Activated T-cell treated with anti-CD3 and anti-CD28 coated beads, Interleukin-2, amount 50 U/mL, for 72 hours (primary cell): Measurements from ENCODE around the gene MLYCD. TPM values are rescaled to one million over a fixed set of nuclear protein-coding genes. Genes with fewer than 3 reads are reported as not detected.

Experiments
- ATAC-seq, 2 donors: fragments of 150-1000 bp; cut with Tn5 transposase; replicated peaks in 1 of 2; 2 replicates each; pipeline ENCODE4 v1.10.0; 2021; ENCODE audit warnings: moderate library complexity in 2 of 2, mild to moderate bottlenecking in 1 of 2
- DNase-seq, 2 donors: peaks; one replicate each; pipeline ENCODE4 v3.0.0; 2021 to 2022; ENCODE audit warnings: mixed read lengths in 1 of 2
- H3K27ac Mint-ChIP-seq: one replicate; pipeline ENCODE4 v1.8.0; 2022; ENCODE audit warnings: mild to moderate bottlenecking, moderate library complexity, mixed read lengths
- H3K27me3 Mint-ChIP-seq: one replicate; pipeline ENCODE4 v1.8.0; 2022; ENCODE audit warnings: low read depth, mixed read lengths
- H3K36me3 Mint-ChIP-seq, 2 donors: one replicate each; pipeline ENCODE4 v1.8.0; 2022; ENCODE audit warnings: mixed read lengths in 2 of 2, mild to moderate bottlenecking in 1 of 2; ENCODE audit not compliant: insufficient read depth in 2 of 2
- H3K4me1 Mint-ChIP-seq: one replicate; pipeline ENCODE4 v1.8.0; 2022; ENCODE audit warnings: low read depth, mixed read lengths
- H3K4me3 Mint-ChIP-seq, 2 donors: one replicate each; pipeline ENCODE4 v1.8.0; 2022; ENCODE audit warnings: mild to moderate bottlenecking in 2 of 2, mixed read lengths in 2 of 2, moderate library complexity in 2 of 2
- H3K9me3 Mint-ChIP-seq, 2 donors: one replicate each; pipeline ENCODE4 v1.8.0; 2022; ENCODE audit warnings: mixed read lengths in 2 of 2
- total RNA-seq, 2 donors: library from RNA; stranded (reverse); gene quantifications; one replicate each; pipeline ENCODE4 v1.2.3, GENCODE V29; 2022

The MLYCD gene
- total RNA-seq, 2 donors from 2014 or later, result 4.6 to 5.2 TPM

DNA sequence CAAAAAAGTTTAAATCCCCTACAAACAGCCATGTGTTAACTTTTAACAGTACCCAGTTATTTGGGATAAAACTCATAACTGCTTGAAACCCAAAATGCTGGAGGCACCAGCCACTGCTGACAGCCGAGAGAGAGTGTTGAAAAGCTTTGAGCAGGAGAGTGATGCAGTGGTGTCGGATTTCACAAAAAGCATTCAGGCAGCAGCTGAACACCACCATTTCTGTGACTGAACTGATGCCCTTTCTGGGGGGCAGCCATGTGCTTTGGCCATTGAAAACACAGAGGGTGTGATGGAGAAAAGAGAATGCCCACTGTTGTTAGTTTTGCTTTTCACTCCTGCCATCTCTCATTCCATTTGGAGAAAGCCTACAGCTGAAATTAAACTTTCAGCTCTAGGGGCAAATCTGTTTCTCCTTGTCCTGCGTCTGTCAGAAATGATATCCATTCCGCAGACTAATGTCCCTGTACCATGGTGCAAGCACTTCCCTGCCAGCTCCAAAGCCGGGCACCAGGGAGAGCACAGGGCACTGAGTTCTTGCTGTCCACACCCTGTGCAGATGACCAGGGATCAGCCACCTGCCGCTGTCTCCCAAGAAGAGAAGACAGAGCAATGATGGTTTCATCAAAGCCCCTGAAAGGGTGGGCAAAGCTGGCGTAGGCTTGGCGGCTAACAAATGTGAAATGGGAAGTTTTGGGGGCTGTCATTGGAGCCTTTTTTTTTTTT, 16.6 kb upstream of the MLYCD start:
- DNase-seq, result no peak
- Mint-ChIP-seq H3K4me1 (no peaks in the 10 kb centered on the region), H3K27me3 (no peaks in the 10 kb centered on the region), H3K36me3 (no peaks in the 10 kb centered on the region), H3K9me3 (no peaks in the 10 kb centered on the region), H3K4me3 (no peak overlapping the region), H3K27ac (no peak overlapping the region)
- ATAC-seq, result no peak

DNA sequence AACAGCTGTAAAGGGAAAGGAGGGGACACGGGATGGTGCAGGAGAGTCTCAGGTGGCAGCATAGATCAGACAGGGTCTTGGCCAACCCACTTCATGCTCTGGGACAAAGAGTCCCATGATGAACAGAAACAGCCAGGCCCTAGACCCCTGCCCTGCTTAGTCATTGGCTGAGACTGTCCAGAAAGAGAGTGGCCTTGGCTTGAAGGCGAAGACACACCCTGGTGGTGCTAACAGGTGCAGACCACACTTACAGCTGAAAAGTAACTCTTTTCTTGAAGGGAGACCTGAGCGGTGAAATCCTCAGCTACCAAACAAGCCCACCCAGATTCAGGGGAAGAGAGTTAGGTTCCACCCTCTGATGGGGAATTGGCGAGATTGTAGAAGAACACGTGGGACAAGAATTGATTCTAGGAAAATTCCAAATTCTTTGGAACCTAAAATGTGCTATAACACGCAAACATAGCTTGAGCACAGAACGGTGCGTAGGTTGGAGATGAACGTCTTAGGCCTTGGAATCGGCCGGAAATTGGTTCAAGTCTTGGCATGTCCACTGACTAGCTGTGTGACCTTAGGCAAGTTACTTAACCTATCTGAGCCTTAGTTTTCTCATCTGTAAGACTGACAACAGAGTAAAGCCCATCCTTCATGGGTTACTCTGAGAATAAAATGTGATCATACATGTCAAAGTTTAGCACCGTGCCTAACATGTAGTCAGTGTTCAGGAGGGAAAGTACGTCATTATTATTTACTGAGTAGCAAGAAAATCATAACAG, 12.5 kb upstream of the MLYCD start:
- H3K4me3 Mint-ChIP-seq, result no peak overlapping the region
- no peaks in the 10 kb centered on the region for H3K4me1 Mint-ChIP-seq
- H3K27me3 Mint-ChIP-seq, result no peaks in the 10 kb centered on the region
- no peak overlapping the region for H3K27ac Mint-ChIP-seq
- ATAC-seq (no peak), DNase-seq (no peak)
- H3K36me3 Mint-ChIP-seq, result no peaks in the 10 kb centered on the region
- no peaks in the 10 kb centered on the region for H3K9me3 Mint-ChIP-seq

DNA sequence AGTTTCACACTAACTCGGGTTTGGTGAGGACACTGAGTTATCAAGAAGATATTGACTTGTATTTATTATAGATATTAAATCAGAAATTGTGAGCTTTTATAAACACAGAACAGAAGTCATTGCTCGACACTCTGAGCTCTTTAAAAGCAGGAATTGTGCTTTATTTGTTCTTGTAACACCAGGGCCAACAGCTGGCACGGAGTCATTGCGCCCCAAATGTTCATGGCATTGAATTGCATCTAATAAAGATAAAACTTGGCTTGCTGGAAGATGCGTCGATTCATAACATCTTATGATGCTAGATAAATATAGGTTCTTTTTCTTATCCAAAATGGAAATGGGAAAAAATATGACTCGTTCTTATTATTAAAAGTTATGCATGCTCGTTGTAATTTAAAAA, 11.8 kb upstream of the MLYCD start:
- Mint-ChIP-seq H3K9me3 (peaks cover 0 to 2% of the 10 kb centered on the region in 2 donors), H3K4me1 (no peaks in the 10 kb centered on the region), H3K27me3 (no peaks in the 10 kb centered on the region), H3K36me3 (no peaks in the 10 kb centered on the region), H3K4me3 (no peak overlapping the region), H3K27ac (no peak overlapping the region)
- ATAC-seq, result no peak
- DNase-seq, result no peak

DNA sequence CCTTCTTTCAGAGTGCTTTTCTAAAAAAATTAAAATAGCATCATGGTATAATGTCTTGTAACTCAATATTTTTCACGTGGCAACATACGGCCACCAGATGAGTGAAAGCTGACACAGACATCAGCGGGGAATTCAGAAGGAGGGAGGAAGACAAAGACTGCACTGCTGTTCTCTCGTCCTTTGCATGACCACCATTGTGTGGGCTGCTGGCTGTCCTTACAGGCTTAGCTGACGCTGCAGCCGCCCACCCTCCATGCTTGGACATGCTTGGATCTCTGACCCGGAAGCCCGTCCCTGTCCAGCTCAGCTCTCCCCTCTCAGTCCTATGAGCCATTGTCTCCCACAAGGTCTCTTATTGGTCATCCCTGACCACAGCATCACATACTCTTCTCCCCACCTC, 11.4 kb upstream of the MLYCD start:
- no peaks in the 10 kb centered on the region for H3K4me1 Mint-ChIP-seq
- no peak overlapping the region for H3K27ac Mint-ChIP-seq
- H3K9me3 Mint-ChIP-seq, result peaks cover 0 to 3% of the 10 kb centered on the region in 2 donors
- no peaks in the 10 kb centered on the region for H3K36me3 Mint-ChIP-seq
- no peak for DNase-seq
- H3K4me3 Mint-ChIP-seq, result no peak overlapping the region
- no peak for ATAC-seq
- no peaks in the 10 kb centered on the region for H3K27me3 Mint-ChIP-seq

DNA sequence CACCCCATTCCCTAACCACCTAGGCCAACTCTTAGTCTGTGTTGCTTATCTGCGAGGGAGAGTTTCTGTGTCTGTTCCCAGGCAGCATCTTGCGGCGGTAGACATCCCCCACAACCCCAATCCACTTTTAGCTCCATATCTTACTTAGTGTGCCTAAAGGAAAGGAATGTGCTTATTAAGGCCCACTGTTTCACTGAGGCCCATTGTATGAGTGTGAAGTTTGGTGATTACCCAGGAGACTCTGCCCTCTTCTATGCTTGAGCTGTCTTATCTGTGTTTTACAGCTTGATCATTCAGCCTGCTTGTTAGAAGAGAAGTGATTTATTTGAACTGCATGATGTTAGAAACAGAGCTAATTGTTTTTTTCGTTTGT, 10.3 kb upstream of the MLYCD start:
- H3K9me3 Mint-ChIP-seq, result peaks cover 0 to 4% of the 10 kb centered on the region in 2 donors
- ATAC-seq (no peak), DNase-seq (no peak)
- no peak overlapping the region for H3K4me3 Mint-ChIP-seq
- H3K4me1 Mint-ChIP-seq, result no peaks in the 10 kb centered on the region
- no peak overlapping the region for H3K27ac Mint-ChIP-seq
- H3K36me3 Mint-ChIP-seq, result no peaks in the 10 kb centered on the region
- H3K27me3 Mint-ChIP-seq, result no peaks in the 10 kb centered on the region

DNA sequence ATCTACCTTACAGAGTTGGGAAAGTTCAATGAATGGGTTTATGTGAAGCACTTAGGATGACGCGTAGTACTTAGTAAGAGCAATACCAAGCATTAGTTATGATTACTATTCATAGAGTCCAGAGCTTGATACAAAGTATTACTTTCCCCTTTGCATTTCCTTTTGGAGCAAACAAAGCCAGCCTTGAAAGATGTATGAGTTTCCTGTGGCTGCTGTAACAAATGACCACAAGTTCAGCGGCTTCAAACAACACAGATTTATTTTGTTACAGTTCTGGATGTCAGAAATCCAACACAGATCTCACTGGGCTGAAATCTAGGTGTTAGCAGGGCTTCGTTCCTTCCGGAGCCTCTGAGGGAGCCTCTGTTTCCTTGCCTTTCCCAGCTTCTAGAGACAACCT, 8.6 kb upstream of the MLYCD start:
- ATAC-seq (no peak), DNase-seq (no peak)
- Mint-ChIP-seq H3K4me3 (no peak overlapping the region), H3K27me3 (no peaks in the 10 kb centered on the region), H3K4me1 (no peaks in the 10 kb centered on the region), H3K36me3 (no peaks in the 10 kb centered on the region), H3K9me3 (peaks cover 0 to 4% of the 10 kb centered on the region in 2 donors), H3K27ac (no peak overlapping the region)

DNA sequence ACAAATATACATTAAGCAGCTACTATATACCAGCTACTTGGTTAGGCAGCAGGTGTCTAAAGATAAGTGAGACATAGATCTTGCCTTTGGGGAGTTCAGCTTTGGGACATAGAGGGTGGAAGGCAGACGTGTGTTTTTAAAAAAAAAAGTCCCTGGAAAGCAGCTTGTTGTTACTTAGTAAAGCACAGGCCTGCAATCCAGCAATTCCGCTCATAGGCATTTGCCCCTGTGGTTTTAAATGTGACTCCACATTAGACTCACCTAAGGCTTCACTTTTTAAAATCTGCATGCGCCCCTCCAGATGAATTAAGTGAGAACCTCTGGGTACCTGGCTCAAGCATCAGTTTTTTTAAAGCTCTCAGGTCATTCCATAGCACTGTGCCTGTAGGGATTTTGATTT, 7.2 kb upstream of the MLYCD start:
- no peak overlapping the region for H3K4me3 Mint-ChIP-seq
- no peak overlapping the region for H3K27ac Mint-ChIP-seq
- no peak for ATAC-seq
- no peaks in the 10 kb centered on the region for H3K27me3 Mint-ChIP-seq
- H3K9me3 Mint-ChIP-seq, result peaks cover 0 to 4% of the 10 kb centered on the region in 2 donors
- H3K36me3 Mint-ChIP-seq, result no peaks in the 10 kb centered on the region
- DNase-seq, result no peak
- H3K4me1 Mint-ChIP-seq, result no peaks in the 10 kb centered on the region

DNA sequence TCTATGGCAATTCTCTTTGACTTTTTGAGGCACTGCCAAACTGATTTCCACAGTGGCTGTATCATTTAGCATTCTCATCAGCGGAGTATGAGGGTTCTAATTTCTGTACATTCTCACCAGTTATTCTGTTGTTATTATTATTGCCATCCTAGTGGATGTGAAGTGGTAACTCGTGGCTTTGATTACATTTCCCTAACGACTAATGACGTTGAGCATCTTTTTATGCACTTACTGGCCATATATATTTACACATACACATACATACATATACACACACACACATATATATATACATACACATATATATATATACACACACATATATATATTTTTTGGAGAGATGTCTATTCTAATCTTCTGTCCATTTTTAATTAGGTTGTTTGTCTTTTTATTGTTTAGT, 3.7 kb upstream of the MLYCD start:
- Mint-ChIP-seq H3K27me3 (no peaks in the 10 kb centered on the region), H3K9me3 (peaks cover 0 to 4% of the 10 kb centered on the region in 2 donors), H3K4me1 (peaks cover 13% of the 10 kb centered on the region), H3K27ac (no peak overlapping the region), H3K4me3 (no peak overlapping the region), H3K36me3 (peaks cover 2 to 3% of the 10 kb centered on the region in 2 donors)
- DNase-seq (no peak), ATAC-seq (no peak)

DNA sequence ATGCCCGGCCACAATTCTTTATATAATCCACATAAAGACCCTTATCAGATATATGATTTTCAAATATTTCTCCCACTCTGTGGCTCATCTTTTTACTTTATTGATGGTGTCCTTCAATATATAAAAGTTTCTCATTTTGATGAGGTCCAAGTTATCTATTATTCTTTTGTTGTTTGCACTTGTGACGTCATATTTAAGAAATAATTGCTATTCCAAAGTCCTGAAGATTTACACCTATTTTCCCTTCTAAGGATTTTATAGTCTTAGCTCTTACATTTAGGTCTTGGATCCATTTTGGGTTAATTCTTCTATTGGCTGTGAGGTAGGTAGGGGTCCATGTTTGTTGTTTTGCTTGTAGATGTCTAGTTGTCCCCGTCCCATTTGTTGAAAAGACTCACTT, 3.0 kb upstream of the MLYCD start:
- no peak overlapping the region for H3K4me3 Mint-ChIP-seq
- H3K4me1 Mint-ChIP-seq, result peaks cover 20% of the 10 kb centered on the region
- no peaks in the 10 kb centered on the region for H3K27me3 Mint-ChIP-seq
- ATAC-seq (no peak), DNase-seq (no peak)
- no peak overlapping the region for H3K27ac Mint-ChIP-seq
- H3K9me3 Mint-ChIP-seq, result peaks cover 0 to 4% of the 10 kb centered on the region in 2 donors
- peaks cover 2 to 3% of the 10 kb centered on the region in 2 donors for H3K36me3 Mint-ChIP-seq

DNA sequence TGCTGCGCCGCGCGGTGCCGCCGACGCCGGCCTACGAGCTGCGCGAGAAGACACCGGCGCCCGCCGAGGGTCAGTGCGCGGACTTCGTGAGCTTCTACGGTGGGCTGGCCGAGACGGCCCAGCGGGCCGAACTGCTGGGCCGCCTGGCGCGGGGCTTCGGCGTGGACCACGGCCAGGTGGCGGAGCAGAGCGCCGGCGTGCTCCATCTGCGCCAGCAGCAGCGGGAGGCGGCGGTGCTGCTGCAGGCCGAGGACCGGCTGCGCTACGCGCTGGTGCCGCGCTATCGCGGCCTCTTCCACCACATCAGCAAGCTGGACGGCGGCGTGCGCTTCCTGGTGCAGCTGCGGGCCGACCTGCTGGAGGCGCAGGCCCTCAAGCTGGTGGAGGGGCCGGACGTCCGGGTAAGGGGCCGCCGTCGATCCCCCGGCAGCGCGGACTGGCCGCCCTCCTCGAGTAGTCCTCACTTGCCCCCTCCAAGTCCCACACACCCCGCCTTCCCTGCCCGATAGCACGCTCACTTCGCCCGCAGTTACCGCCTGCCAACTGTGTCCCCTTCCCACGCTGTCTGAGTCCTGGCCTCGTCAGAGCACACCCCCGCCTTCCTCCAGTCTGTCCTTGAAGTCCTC, 470 bp downstream of the MLYCD start:
- no peaks in the 10 kb centered on the region for H3K9me3 Mint-ChIP-seq
- H3K4me1 Mint-ChIP-seq, result peaks cover 31% of the 10 kb centered on the region
- no peaks in the 10 kb centered on the region for H3K27me3 Mint-ChIP-seq
- peak; percentile 58 to 61 for DNase-seq
- H3K36me3 Mint-ChIP-seq, result peaks cover 2 to 3% of the 10 kb centered on the region in 2 donors
- H3K4me3 Mint-ChIP-seq, result peak overlapping the region; percentile 95
- H3K27ac Mint-ChIP-seq, result peak overlapping the region; percentile 72
- peak; percentile 58 to 71 for ATAC-seq

DNA sequence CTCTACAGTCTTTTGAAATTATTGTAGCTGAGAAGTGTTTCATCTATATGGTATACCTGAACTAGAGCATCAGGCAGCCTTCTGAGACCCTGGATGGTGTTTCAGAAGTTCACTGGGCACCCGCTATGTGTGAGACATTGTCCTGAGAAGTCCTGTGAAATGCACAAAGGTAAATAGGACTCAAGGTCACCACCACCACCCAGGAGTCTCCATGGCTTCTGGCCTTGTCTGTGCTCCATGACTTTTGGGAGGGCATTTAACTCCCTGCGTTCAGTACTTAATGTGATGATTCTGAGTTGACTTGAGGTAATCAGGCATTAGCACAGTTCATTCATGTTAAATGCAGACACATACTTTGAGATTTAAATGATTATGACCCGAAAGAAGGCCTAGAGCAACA, 1.1 kb downstream of the MLYCD start:
- peaks cover 2 to 3% of the 10 kb centered on the region in 2 donors for H3K36me3 Mint-ChIP-seq
- H3K27ac Mint-ChIP-seq, result peak overlapping the region; percentile 72
- no peaks in the 10 kb centered on the region for H3K9me3 Mint-ChIP-seq
- H3K4me3 Mint-ChIP-seq, result peak overlapping the region; percentile 95
- H3K4me1 Mint-ChIP-seq, result peaks cover 31% of the 10 kb centered on the region
- no peak for DNase-seq
- no peak for ATAC-seq
- H3K27me3 Mint-ChIP-seq, result no peaks in the 10 kb centered on the region

DNA sequence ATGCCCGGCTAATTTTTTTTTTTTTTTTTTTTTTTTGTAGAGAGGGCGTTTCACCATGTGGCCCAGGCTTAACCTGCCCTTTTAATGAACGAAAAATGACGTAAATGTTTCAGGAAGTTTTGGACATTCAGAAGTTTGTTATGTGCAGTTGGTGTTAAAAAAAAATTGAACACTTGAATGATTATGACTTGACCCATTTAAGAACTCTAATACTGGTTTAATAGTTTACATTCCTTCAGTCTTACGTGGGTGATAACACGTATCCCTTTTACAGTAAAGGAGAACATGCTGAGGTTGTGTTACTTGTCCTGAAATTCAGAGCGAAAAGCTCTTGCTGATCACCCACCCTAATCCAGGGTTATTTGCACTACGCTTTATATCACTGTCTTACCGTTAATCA, 1.7 kb downstream of the MLYCD start:
- H3K4me1 Mint-ChIP-seq, result peaks cover 31% of the 10 kb centered on the region
- ATAC-seq (no peak), DNase-seq (no peak)
- no peaks in the 10 kb centered on the region for H3K9me3 Mint-ChIP-seq
- H3K27me3 Mint-ChIP-seq, result no peaks in the 10 kb centered on the region
- peak overlapping the region; percentile 95 for H3K4me3 Mint-ChIP-seq
- peaks cover 2 to 3% of the 10 kb centered on the region in 2 donors for H3K36me3 Mint-ChIP-seq
- H3K27ac Mint-ChIP-seq, result no peak overlapping the region

DNA sequence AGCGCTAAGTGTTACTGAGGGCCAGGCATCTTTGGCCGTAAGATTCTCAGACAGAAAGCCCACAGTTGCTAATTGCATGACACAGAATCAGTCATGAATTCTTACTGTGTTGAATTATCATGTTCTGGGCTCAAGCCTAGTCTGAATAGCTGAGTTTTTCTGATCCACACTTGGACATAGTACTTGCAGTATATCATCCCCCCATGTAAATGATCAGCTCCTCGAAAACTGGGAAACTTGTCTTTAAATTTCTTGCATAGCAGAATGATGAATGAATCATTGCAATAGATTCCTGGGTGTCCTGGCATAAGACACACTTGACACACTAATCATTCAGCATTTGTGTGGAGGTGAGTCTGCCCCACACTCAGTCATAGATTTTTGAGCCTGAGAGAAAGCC, 2.2 kb downstream of the MLYCD start:
- H3K27ac Mint-ChIP-seq, result no peak overlapping the region
- peaks cover 2 to 3% of the 10 kb centered on the region in 2 donors for H3K36me3 Mint-ChIP-seq
- no peaks in the 10 kb centered on the region for H3K9me3 Mint-ChIP-seq
- ATAC-seq (no peak), DNase-seq (no peak)
- peaks cover 31% of the 10 kb centered on the region for H3K4me1 Mint-ChIP-seq
- no peaks in the 10 kb centered on the region for H3K27me3 Mint-ChIP-seq
- H3K4me3 Mint-ChIP-seq, result peak overlapping the region in 1 of 2 donors; percentile 95
